Effector CD8-positive, alpha-beta T cell (primary cell): ENCODE measurements around the gene SIRPD.

Source experiments
- DNase-seq: peaks from one replicate; lab custom pipeline; 2025; lab: John Stamatoyannopoulos, UW

The SIRPD gene

GRCh38 chr20:1494436-1494835 is 63.1 kb downstream of the SIRPD start:
- DNase-seq: no peak

- DNase-seq: no peak
Observed at GRCh38 chr20:1493536-1493935, 64.0 kb downstream of the SIRPD start.

- no peak for DNase-seq
Observed at GRCh38 chr20:1491860-1492642, 65.5 kb downstream of the SIRPD start.

GRCh38 chr20:1491281-1491840 is 66.1 kb downstream of the SIRPD start, which contains the start of gene SIRPB2:
Gene SIRPB2, minus strand, starts transcription at chr20:1491420. Its CDS starts 61 bp downstream, at chr20:1491359.
- no peak for DNase-seq

GRCh38 chr20:1490643-1491195 is 66.8 kb downstream of the SIRPD start:
- no peak for DNase-seq

GRCh38 chr20:1489764-1490436 is 67.6 kb downstream of the SIRPD start:
- DNase-seq: no peak

- DNase-seq: no peak
Observed at GRCh38 chr20:1489325-1489724, 68.2 kb downstream of the SIRPD start.

- no peak for DNase-seq
Observed at GRCh38 chr20:1486566-1486965, 70.9 kb downstream of the SIRPD start.

GRCh38 chr20:1484438-1485116 is 72.9 kb downstream of the SIRPD start:
- DNase-seq: no peak
